Stimulated activated naive CD8-positive, alpha-beta T cell treated with anti-CD3 and anti-CD28 coated beads, Interleukin-15, amount 100 ng/mL, for 72 hours (primary cell): ENCODE results near the gene AP5Z1.

Experiments
- ATAC-seq: fragments of 150-1000 bp; cut with Tn5 transposase; 2 replicates; pipeline ENCODE4 v1.10.0; 2021; ENCODE audit warnings: mild to moderate bottlenecking, moderate library complexity
- DNase-seq, 2 donors: peaks; one replicate each; pipeline ENCODE4 v3.0.0; 2021 to 2022
- H3K27ac Mint-ChIP-seq, 2 donors: one replicate each; pipeline ENCODE4 v1.8.0; 2022; ENCODE audit warnings: mild to moderate bottlenecking in 2 of 2, mixed read lengths in 2 of 2, moderate library complexity in 2 of 2
- H3K27me3 Mint-ChIP-seq: one replicate; pipeline ENCODE4 v1.8.0; 2022; ENCODE audit warnings: mixed read lengths
- H3K4me1 Mint-ChIP-seq: one replicate; pipeline ENCODE4 v1.8.0; 2022; ENCODE audit warnings: mild to moderate bottlenecking, mixed read lengths
- H3K4me3 Mint-ChIP-seq, 2 donors: one replicate each; pipeline ENCODE4 v1.8.0; 2022; ENCODE audit warnings: mild to moderate bottlenecking in 2 of 2, mixed read lengths in 2 of 2, moderate library complexity in 1 of 2
- H3K9me3 Mint-ChIP-seq, 2 donors: one replicate each; pipeline ENCODE4 v1.8.0; 2022; ENCODE audit warnings: mixed read lengths in 2 of 2

The AP5Z1 gene

GRCh38 chr7:4772306-4772705 is 3.1 kb upstream of the AP5Z1 start:
- DNase-seq (no peak), ATAC-seq (no peak)
- H3K27me3 Mint-ChIP-seq, result no peaks in the 10 kb centered on the region
- H3K4me3 Mint-ChIP-seq, result no peak overlapping the region
- peaks cover 52% of the 10 kb centered on the region for H3K4me1 Mint-ChIP-seq
- H3K9me3 Mint-ChIP-seq, result no peaks in the 10 kb centered on the region
- H3K27ac Mint-ChIP-seq, result peak overlapping the region in 1 of 2 donors; percentile 6

- no peaks in the 10 kb centered on the region for H3K9me3 Mint-ChIP-seq
- H3K4me3 Mint-ChIP-seq, result peak overlapping the region; percentile 94 to 99
- peaks cover 63% of the 10 kb centered on the region for H3K4me1 Mint-ChIP-seq
- H3K27me3 Mint-ChIP-seq, result no peaks in the 10 kb centered on the region
- no peak for DNase-seq
- ATAC-seq, result no peak
- H3K27ac Mint-ChIP-seq, result peak overlapping the region; percentile 97 to 99
Measured at GRCh38 chr7:4774007-4774406, 1.4 kb upstream of the AP5Z1 start.

GRCh38 chr7:4774658-4775249 is 669 bp upstream of the AP5Z1 start:
- Mint-ChIP-seq H3K4me3 (peak overlapping the region; percentile 94 to 99), H3K27me3 (no peaks in the 10 kb centered on the region), H3K4me1 (peaks cover 56% of the 10 kb centered on the region), H3K9me3 (no peaks in the 10 kb centered on the region), H3K27ac (peak overlapping the region; percentile 97 to 99)
- ATAC-seq, result peak; percentile 50
- no peak for DNase-seq

- ATAC-seq, result no peak
- Mint-ChIP-seq H3K9me3 (no peaks in the 10 kb centered on the region), H3K27ac (peak overlapping the region; percentile 97 to 99), H3K4me3 (peak overlapping the region; percentile 94 to 99), H3K27me3 (no peaks in the 10 kb centered on the region), H3K4me1 (peaks cover 48% of the 10 kb centered on the region)
- DNase-seq, result peak in 1 of 2 donors; percentile 48
Measured at GRCh38 chr7:4775848-4776623, 613 bp downstream of the AP5Z1 start.

- Mint-ChIP-seq H3K27ac (no peak overlapping the region), H3K4me3 (no peak overlapping the region), H3K4me1 (peaks cover 45% of the 10 kb centered on the region), H3K27me3 (no peaks in the 10 kb centered on the region), H3K9me3 (no peaks in the 10 kb centered on the region)
- no peak for ATAC-seq
- DNase-seq, result no peak
Measured at GRCh38 chr7:4779118-4779517, 3.7 kb downstream of the AP5Z1 start.

- H3K4me3 Mint-ChIP-seq, result no peak overlapping the region
- H3K27me3 Mint-ChIP-seq, result no peaks in the 10 kb centered on the region
- ATAC-seq, result no peak
- H3K27ac Mint-ChIP-seq, result no peak overlapping the region
- DNase-seq, result no peak
- peaks cover 23% of the 10 kb centered on the region for H3K4me1 Mint-ChIP-seq
- no peaks in the 10 kb centered on the region for H3K9me3 Mint-ChIP-seq
Measured at GRCh38 chr7:4781366-4782069, 6.1 kb downstream of the AP5Z1 start.

- Mint-ChIP-seq H3K27ac (peak overlapping the region in 1 of 2 donors; percentile 27), H3K4me1 (peaks cover 16% of the 10 kb centered on the region), H3K9me3 (no peaks in the 10 kb centered on the region), H3K4me3 (no peak overlapping the region), H3K27me3 (no peaks in the 10 kb centered on the region)
- ATAC-seq (peak; percentile 42), DNase-seq (no peak)
Measured at GRCh38 chr7:4782333-4783291, 7.2 kb downstream of the AP5Z1 start.

GRCh38 chr7:4783292-4783652 is 7.8 kb downstream of the AP5Z1 start:
- H3K27me3 Mint-ChIP-seq, result no peaks in the 10 kb centered on the region
- DNase-seq (no peak), ATAC-seq (peak; percentile 19)
- H3K9me3 Mint-ChIP-seq, result no peaks in the 10 kb centered on the region
- no peak overlapping the region for H3K27ac Mint-ChIP-seq
- no peak overlapping the region for H3K4me3 Mint-ChIP-seq
- H3K4me1 Mint-ChIP-seq, result peaks cover 9% of the 10 kb centered on the region

- H3K4me1 Mint-ChIP-seq, result peaks cover 7% of the 10 kb centered on the region
- no peak for DNase-seq
- H3K27ac Mint-ChIP-seq, result no peak overlapping the region
- H3K9me3 Mint-ChIP-seq, result no peaks in the 10 kb centered on the region
- ATAC-seq, result peak; percentile 11
- no peak overlapping the region for H3K4me3 Mint-ChIP-seq
- no peaks in the 10 kb centered on the region for H3K27me3 Mint-ChIP-seq
Measured at GRCh38 chr7:4783762-4784351, 8.4 kb downstream of the AP5Z1 start.

- peaks cover 7% of the 10 kb centered on the region for H3K4me1 Mint-ChIP-seq
- no peaks in the 10 kb centered on the region for H3K9me3 Mint-ChIP-seq
- H3K4me3 Mint-ChIP-seq, result no peak overlapping the region
- H3K27ac Mint-ChIP-seq, result no peak overlapping the region
- no peak for ATAC-seq
- no peak for DNase-seq
- no peaks in the 10 kb centered on the region for H3K27me3 Mint-ChIP-seq
Measured at GRCh38 chr7:4784799-4785198, 9.4 kb downstream of the AP5Z1 start.

GRCh38 chr7:4785371-4785770 is 9.9 kb downstream of the AP5Z1 start:
- no peak overlapping the region for H3K27ac Mint-ChIP-seq
- peaks cover 10% of the 10 kb centered on the region for H3K4me1 Mint-ChIP-seq
- no peaks in the 10 kb centered on the region for H3K9me3 Mint-ChIP-seq
- DNase-seq (no peak), ATAC-seq (no peak)
- no peak overlapping the region for H3K4me3 Mint-ChIP-seq
- no peaks in the 10 kb centered on the region for H3K27me3 Mint-ChIP-seq

GRCh38 chr7:4786015-4786414 is 10.6 kb downstream of the AP5Z1 start:
- no peak overlapping the region for H3K27ac Mint-ChIP-seq
- no peaks in the 10 kb centered on the region for H3K9me3 Mint-ChIP-seq
- no peak overlapping the region for H3K4me3 Mint-ChIP-seq
- H3K4me1 Mint-ChIP-seq, result peaks cover 11% of the 10 kb centered on the region
- no peak for ATAC-seq
- H3K27me3 Mint-ChIP-seq, result no peaks in the 10 kb centered on the region
- no peak for DNase-seq

- DNase-seq, result no peak
- ATAC-seq, result no peak
- Mint-ChIP-seq H3K4me3 (no peak overlapping the region), H3K4me1 (peaks cover 11% of the 10 kb centered on the region), H3K9me3 (no peaks in the 10 kb centered on the region), H3K27me3 (no peaks in the 10 kb centered on the region), H3K27ac (peak overlapping the region in 1 of 2 donors; percentile 71)
Measured at GRCh38 chr7:4787541-4787940, 12.1 kb downstream of the AP5Z1 start.

GRCh38 chr7:4787947-4788626 is 12.7 kb downstream of the AP5Z1 start:
- Mint-ChIP-seq H3K27me3 (no peaks in the 10 kb centered on the region), H3K27ac (no peak overlapping the region), H3K4me3 (no peak overlapping the region), H3K4me1 (peaks cover 11% of the 10 kb centered on the region), H3K9me3 (no peaks in the 10 kb centered on the region)
- no peak for ATAC-seq
- no peak for DNase-seq
